PFSK-1 (cell line): ENCODE data around the gene RMDN2.

ENCODE experiments used
- FOXP2 ChIP-seq: optimal IDR thresholded peaks from 2 replicates; pipeline ENCODE3; 2011; ENCODE audit warnings: borderline replicate concordance, control low read depth, inconsistent platforms; ENCODE audit not compliant: insufficient read depth; ENCODE audit errors: extremely low read length, extremely low read depth
- POLR2AphosphoS5 ChIP-seq: IDR thresholded peaks from 2 replicates; pipeline ENCODE4 v1.6.1; 2012; ENCODE audit warnings: low read depth, mild to moderate bottlenecking, control low read depth, low read length, moderate library complexity
- SIN3A ChIP-seq: IDR thresholded peaks from 2 replicates; pipeline ENCODE4 v1.6.1; 2012; ENCODE audit warnings: mild to moderate bottlenecking, low read length, moderate library complexity, borderline replicate concordance; ENCODE audit not compliant: insufficient read depth
- TAF1 ChIP-seq: IDR thresholded peaks from 2 replicates; pipeline ENCODE4 v1.6.1; 2012; ENCODE audit warnings: low read length, control low read depth, borderline replicate concordance; ENCODE audit not compliant: insufficient read depth
- TF ChIP-seq, protein P1 (sequence below), 2 experiments: IDR thresholded peaks; 2 replicates each; pipeline versions ENCODE4 v1.6.1 to v1.8.0; 2011 to 2012; ENCODE audit warnings: low read depth in 2 of 2, low read length in 2 of 2, control low read depth in 1 of 2, inconsistent platforms in 1 of 2, mild to moderate bottlenecking in 1 of 2, moderate library complexity in 1 of 2; ENCODE audit not compliant: insufficient read depth in 1 of 2

The RMDN2 gene

GRCh38 chr2:37914340-37914739 lies 10.7 kb upstream of the RMDN2 start:
- TF ChIP-seq SIN3A (no peak), FOXP2 (no peak), TAF1 (no peak), POLR2AphosphoS5 (no peak)
- TF ChIP-seq, protein P1, sequence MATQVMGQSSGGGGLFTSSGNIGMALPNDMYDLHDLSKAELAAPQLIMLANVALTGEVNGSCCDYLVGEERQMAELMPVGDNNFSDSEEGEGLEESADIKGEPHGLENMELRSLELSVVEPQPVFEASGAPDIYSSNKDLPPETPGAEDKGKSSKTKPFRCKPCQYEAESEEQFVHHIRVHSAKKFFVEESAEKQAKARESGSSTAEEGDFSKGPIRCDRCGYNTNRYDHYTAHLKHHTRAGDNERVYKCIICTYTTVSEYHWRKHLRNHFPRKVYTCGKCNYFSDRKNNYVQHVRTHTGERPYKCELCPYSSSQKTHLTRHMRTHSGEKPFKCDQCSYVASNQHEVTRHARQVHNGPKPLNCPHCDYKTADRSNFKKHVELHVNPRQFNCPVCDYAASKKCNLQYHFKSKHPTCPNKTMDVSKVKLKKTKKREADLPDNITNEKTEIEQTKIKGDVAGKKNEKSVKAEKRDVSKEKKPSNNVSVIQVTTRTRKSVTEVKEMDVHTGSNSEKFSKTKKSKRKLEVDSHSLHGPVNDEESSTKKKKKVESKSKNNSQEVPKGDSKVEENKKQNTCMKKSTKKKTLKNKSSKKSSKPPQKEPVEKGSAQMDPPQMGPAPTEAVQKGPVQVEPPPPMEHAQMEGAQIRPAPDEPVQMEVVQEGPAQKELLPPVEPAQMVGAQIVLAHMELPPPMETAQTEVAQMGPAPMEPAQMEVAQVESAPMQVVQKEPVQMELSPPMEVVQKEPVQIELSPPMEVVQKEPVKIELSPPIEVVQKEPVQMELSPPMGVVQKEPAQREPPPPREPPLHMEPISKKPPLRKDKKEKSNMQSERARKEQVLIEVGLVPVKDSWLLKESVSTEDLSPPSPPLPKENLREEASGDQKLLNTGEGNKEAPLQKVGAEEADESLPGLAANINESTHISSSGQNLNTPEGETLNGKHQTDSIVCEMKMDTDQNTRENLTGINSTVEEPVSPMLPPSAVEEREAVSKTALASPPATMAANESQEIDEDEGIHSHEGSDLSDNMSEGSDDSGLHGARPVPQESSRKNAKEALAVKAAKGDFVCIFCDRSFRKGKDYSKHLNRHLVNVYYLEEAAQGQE (IDR thresholded peaks at IDR 0.05; ENCODE audit: insufficient read depth in 1 of 2, low read depth in 2 of 2, low read length in 2 of 2) = no peak

- no peak for TF ChIP-seq POLR2AphosphoS5
- no peak for TF ChIP-seq TAF1
- no peak for TF ChIP-seq SIN3A
- TF ChIP-seq, protein P1 (IDR thresholded peaks at IDR 0.05; ENCODE audit: insufficient read depth in 1 of 2, low read depth in 2 of 2, low read length in 2 of 2) = no peak
- no peak for TF ChIP-seq FOXP2
These were observed 9.3 kb upstream of the RMDN2 start for GRCh38 chr2:37915773-37916172.

- no peak for TF ChIP-seq TAF1
- no peak for TF ChIP-seq POLR2AphosphoS5
- TF ChIP-seq SIN3A = no peak
- TF ChIP-seq FOXP2 = no peak
- TF ChIP-seq, protein P1 (IDR thresholded peaks at IDR 0.05; ENCODE audit: insufficient read depth in 1 of 2, low read depth in 2 of 2, low read length in 2 of 2) = no peak
These were observed 8.5 kb upstream of the RMDN2 start for GRCh38 chr2:37916512-37917082.

DNA sequence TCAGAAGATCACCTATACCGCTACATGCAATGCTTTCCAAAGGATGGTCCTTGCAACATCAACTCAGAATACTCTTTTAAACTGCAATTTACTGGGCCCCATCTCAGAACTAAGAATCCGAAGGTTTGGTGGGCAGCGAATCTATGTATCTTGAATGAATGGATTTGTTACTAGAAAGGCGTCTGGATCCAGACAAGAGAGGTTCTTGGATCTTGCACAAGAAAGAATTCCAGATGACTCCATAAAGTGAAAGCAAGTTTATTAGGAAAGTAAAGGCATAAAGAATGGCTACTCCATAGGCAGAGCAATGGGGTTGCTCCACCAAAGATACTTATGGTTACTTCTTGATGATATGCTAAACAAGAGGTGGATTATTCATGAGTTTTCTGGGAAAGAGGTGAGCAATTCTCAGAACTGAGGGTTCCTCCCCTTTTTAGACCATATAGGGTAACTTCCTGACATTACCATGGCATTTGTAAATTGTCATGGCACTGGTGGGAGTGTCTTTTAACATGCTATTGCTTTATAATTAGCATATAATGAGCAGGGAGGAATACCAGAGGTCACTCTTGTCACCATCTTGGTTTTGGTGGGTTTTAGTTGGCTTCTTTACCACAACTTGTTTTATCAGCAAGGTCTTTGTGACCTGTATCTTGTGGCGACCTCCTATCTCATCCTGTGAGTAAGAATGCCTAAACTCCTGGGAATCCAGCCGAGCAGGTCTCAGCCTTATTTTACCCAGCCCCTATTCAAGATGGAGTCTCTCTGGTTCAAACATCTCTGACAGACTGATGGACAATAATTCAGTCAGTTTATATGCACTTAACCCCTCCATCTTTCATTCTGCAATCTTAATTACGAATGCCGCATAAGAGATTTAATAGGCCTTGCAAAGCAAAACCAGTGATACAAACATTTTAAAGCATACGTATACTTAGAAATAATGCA lies 7.5 kb upstream of the RMDN2 start:
- TF ChIP-seq, protein P1 (IDR thresholded peaks at IDR 0.05; ENCODE audit: insufficient read depth in 1 of 2, low read depth in 2 of 2, low read length in 2 of 2) = no peak
- TF ChIP-seq TAF1 = no peak
- TF ChIP-seq POLR2AphosphoS5 = no peak
- no peak for TF ChIP-seq SIN3A
